ENCODE data around the gene ATP12A. TPM values are rescaled to one million over a fixed set of nuclear protein-coding genes. Genes with fewer than 3 reads are reported as not detected.

Gene ATP12A
- total RNA-seq, 1 experiment from 2014 or later = not detected

DNA sequence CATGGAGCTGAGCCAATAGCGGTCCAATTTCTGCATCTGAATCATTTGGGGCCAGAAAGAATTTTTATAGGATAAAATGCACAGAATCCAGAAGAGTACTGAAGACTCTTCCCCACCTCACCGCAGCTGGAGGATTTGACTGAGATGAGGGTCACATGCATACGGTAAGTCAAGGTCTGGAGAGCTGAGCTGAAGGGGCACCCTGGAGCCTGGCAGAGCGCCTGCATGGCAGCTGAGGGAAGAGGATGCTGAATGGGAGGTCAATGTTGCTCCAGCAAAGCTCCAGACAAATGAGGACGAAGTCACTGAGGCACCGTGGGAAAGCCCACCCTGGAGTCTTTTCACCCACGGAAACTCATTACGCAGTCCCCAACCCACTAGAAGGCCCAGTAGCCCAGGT lies 43.4 kb upstream of the ATP12A start:
- Histone ChIP-seq H3K36me3 (ENCODE audit: control insufficient read depth, insufficient read depth, low read length) (no peaks in the 10 kb centered on the region), H3K4me1 (ENCODE audit: control insufficient read depth, insufficient read depth, low read length) (no peaks in the 10 kb centered on the region), H3K9me3 (ENCODE audit: control insufficient read depth, insufficient read depth, low read depth, low read length) (no peaks in the 10 kb centered on the region), H3K27ac (ENCODE audit: low read length) (no peak overlapping the region), H3K27me3 (ENCODE audit: control insufficient read depth, insufficient read depth, low read length) (no peaks in the 10 kb centered on the region), H3K4me3 (ENCODE audit: low read depth in 2 of 2, low read length in 2 of 2) (no peak overlapping the region)
- no peak for ATAC-seq
- POLR2A ChIA-PET = no interaction called here
- DNase-seq (ENCODE audit: low read depth, low spot score) = no peak
- TF ChIP-seq TCF7L2 (IDR thresholded peaks at IDR 0.05; ENCODE audit: low read depth, low read length) = no peak
- TF ChIP-seq, protein P1, sequence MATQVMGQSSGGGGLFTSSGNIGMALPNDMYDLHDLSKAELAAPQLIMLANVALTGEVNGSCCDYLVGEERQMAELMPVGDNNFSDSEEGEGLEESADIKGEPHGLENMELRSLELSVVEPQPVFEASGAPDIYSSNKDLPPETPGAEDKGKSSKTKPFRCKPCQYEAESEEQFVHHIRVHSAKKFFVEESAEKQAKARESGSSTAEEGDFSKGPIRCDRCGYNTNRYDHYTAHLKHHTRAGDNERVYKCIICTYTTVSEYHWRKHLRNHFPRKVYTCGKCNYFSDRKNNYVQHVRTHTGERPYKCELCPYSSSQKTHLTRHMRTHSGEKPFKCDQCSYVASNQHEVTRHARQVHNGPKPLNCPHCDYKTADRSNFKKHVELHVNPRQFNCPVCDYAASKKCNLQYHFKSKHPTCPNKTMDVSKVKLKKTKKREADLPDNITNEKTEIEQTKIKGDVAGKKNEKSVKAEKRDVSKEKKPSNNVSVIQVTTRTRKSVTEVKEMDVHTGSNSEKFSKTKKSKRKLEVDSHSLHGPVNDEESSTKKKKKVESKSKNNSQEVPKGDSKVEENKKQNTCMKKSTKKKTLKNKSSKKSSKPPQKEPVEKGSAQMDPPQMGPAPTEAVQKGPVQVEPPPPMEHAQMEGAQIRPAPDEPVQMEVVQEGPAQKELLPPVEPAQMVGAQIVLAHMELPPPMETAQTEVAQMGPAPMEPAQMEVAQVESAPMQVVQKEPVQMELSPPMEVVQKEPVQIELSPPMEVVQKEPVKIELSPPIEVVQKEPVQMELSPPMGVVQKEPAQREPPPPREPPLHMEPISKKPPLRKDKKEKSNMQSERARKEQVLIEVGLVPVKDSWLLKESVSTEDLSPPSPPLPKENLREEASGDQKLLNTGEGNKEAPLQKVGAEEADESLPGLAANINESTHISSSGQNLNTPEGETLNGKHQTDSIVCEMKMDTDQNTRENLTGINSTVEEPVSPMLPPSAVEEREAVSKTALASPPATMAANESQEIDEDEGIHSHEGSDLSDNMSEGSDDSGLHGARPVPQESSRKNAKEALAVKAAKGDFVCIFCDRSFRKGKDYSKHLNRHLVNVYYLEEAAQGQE (IDR thresholded peaks at IDR 0.05; ENCODE audit: insufficient read depth in 1 of 2, low read depth in 2 of 2, low read length in 1 of 2) = no peak
- TF ChIP-seq SIN3A (IDR thresholded peaks at IDR 0.05; ENCODE audit: borderline replicate concordance, insufficient read depth, low read depth, low read length) = no peak
- TF ChIP-seq, protein P2, sequence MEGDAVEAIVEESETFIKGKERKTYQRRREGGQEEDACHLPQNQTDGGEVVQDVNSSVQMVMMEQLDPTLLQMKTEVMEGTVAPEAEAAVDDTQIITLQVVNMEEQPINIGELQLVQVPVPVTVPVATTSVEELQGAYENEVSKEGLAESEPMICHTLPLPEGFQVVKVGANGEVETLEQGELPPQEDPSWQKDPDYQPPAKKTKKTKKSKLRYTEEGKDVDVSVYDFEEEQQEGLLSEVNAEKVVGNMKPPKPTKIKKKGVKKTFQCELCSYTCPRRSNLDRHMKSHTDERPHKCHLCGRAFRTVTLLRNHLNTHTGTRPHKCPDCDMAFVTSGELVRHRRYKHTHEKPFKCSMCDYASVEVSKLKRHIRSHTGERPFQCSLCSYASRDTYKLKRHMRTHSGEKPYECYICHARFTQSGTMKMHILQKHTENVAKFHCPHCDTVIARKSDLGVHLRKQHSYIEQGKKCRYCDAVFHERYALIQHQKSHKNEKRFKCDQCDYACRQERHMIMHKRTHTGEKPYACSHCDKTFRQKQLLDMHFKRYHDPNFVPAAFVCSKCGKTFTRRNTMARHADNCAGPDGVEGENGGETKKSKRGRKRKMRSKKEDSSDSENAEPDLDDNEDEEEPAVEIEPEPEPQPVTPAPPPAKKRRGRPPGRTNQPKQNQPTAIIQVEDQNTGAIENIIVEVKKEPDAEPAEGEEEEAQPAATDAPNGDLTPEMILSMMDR (IDR thresholded peaks at IDR 0.05) = no peak
- TF ChIP-seq POLR2AphosphoS5 (IDR thresholded peaks at IDR 0.05; ENCODE audit: low read depth, low read length) = no peak
- intact Hi-C loops (cut with micrococcal nuclease; ENCODE audit: unreplicated experiment) (no loop called here), in situ Hi-C loops (cut with HindIII; ENCODE audit: low pct_unique_long_range_greater_than_20kb, low sequenced_read_pairs) (no loop called here)
- BruUV-seq (replicated peaks) = no TSS peak
- CTCF ChIA-PET = no interaction called here

DNA sequence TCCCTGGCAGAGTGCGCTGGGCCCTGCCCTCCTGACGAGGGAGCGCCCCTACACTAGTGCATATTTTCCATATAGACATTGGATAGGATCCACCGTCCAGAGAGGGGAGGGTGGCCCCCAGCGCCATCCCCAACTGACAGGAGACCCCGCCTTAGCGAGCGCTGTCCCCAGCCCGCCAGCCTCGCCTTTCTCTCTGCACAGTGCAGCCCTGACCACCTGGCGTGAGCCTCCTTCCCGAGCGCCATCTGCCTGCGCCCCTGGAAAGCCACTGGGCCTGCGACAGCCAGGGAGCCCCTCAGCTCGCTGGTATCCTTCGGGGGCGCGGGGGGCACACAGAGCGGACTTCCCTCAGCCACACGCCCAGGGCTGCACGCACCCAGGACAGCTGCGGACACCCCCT lies 42.1 kb upstream of the ATP12A start:
- TF ChIP-seq POLR2AphosphoS5 (IDR thresholded peaks at IDR 0.05; ENCODE audit: low read depth, low read length) (no peak), TCF7L2 (IDR thresholded peaks at IDR 0.05; ENCODE audit: low read depth, low read length) (no peak), SIN3A (IDR thresholded peaks at IDR 0.05; ENCODE audit: borderline replicate concordance, insufficient read depth, low read depth, low read length) (no peak)
- TF ChIP-seq, protein P1 (IDR thresholded peaks at IDR 0.05; ENCODE audit: insufficient read depth in 1 of 2, low read depth in 2 of 2, low read length in 1 of 2) = no peak
- no TSS peak for BruUV-seq (replicated peaks)
- H3K36me3 ChIP-seq (ENCODE audit: control insufficient read depth, insufficient read depth, low read length) = no peaks in the 10 kb centered on the region
- H3K27me3 ChIP-seq (ENCODE audit: control insufficient read depth, insufficient read depth, low read length) = no peaks in the 10 kb centered on the region
- no peaks in the 10 kb centered on the region for H3K9me3 ChIP-seq (ENCODE audit: control insufficient read depth, insufficient read depth, low read depth, low read length)
- H3K4me1 ChIP-seq (ENCODE audit: control insufficient read depth, insufficient read depth, low read length) = no peaks in the 10 kb centered on the region
- CTCF ChIA-PET = no interaction called here
- no peak for DNase-seq (ENCODE audit: low read depth, low spot score)
- no peak overlapping the region for H3K4me3 ChIP-seq (ENCODE audit: low read depth in 2 of 2, low read length in 2 of 2)
- H3K27ac ChIP-seq (ENCODE audit: low read length) = no peak overlapping the region
- in situ Hi-C loops (cut with HindIII; ENCODE audit: low pct_unique_long_range_greater_than_20kb, low sequenced_read_pairs) = no loop called here
- no peak for ATAC-seq
- POLR2A ChIA-PET = interaction anchor here (0.7 kb wide), 1 partner anchor 10 kb away, joined by 4 read pairs; no protein-coding TSS in a partner anchor
- intact Hi-C loops (cut with micrococcal nuclease; ENCODE audit: unreplicated experiment) = no loop called here
